ENCODE results near the gene FNDC5.

The FNDC5 gene

DNA sequence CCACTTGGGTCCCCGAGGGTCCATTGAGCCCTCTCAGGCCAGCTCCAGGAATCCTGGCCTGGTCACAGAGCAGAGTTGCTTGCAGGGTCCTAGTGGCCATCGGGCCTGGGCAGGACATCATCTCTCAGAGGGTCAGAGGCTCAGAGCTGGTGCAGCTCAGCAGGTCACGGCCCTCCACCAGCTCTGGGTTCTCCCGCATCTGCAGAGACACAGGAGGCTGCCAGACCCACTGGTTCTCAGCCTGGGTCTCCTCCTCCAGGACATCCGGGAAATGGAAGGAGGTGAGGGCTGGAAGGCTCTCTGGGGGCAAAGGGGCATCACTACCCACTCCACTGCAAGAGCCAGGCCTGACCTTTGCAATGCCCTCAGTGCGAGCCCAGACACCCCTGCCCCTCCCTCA lies 24.0 kb upstream of the FNDC5 start:
- no peaks in the 10 kb centered on the region for H3K4me1 ChIP-seq (ENCODE audit: control insufficient read depth, low read depth, low read length)
- no peak overlapping the region for H4K8ac ChIP-seq (ENCODE audit: low read depth, low read length)
- no CpG with 5 or more reads among the region's 6 CpGs for WGBS (ENCODE audit: extremely low coverage, insufficient coverage, low lambda C conversion rate)
- no peak overlapping the region for H3K4me3 ChIP-seq (ENCODE audit: low read length)
- no peak overlapping the region for H3K18ac ChIP-seq (ENCODE audit: low read length)
- no peak overlapping the region for H2BK120ac ChIP-seq (ENCODE audit: low read depth, low read length)
- no peak overlapping the region for H3K23ac ChIP-seq (ENCODE audit: low read length)
- H3K27ac ChIP-seq (ENCODE audit: low read depth, low read length): no peak overlapping the region
- no peak overlapping the region for H2BK15ac ChIP-seq (replicated peaks; ENCODE audit: low read depth)
- no peak overlapping the region for H4K5ac ChIP-seq (ENCODE audit: low read length)
- no peaks in the 10 kb centered on the region for H3K79me1 ChIP-seq (ENCODE audit: low read length)
- no peaks in the 10 kb centered on the region for H3K27me3 ChIP-seq (ENCODE audit: insufficient read depth, low read length, poor library complexity)
- no peak overlapping the region for H3K4me2 ChIP-seq (ENCODE audit: low read length)
- DNase-seq: no peak
- H2AK5ac ChIP-seq (ENCODE audit: low read length): no peak overlapping the region
- no peak overlapping the region for H3K9ac ChIP-seq (ENCODE audit: low read length)
- no peaks in the 10 kb centered on the region for H3K79me2 ChIP-seq (ENCODE audit: control insufficient read depth, insufficient read depth, low read length)
- no peak overlapping the region for H2BK5ac ChIP-seq (ENCODE audit: low read length)
- no peaks in the 10 kb centered on the region for H3K36me3 ChIP-seq (ENCODE audit: control insufficient read depth, insufficient read depth, low read length)
- no peak overlapping the region for H3K56ac ChIP-seq (ENCODE audit: low read length)
- H3K4ac ChIP-seq (ENCODE audit: low read depth, low read length): no peak overlapping the region

GRCh38 chr1:32894019-32894600 lies 23.4 kb upstream of the FNDC5 start:
- H3K36me3 ChIP-seq (ENCODE audit: control insufficient read depth, insufficient read depth, low read length): no peaks in the 10 kb centered on the region
- peak overlapping the region; percentile 80 for H3K56ac ChIP-seq (ENCODE audit: low read length)
- no peak for DNase-seq
- peak overlapping the region; percentile 50 for H3K4me2 ChIP-seq (ENCODE audit: low read length)
- no peak overlapping the region for H3K27ac ChIP-seq (ENCODE audit: low read depth, low read length)
- H2BK120ac ChIP-seq (ENCODE audit: low read depth, low read length): no peak overlapping the region
- no peaks in the 10 kb centered on the region for H3K79me1 ChIP-seq (ENCODE audit: low read length)
- WGBS (ENCODE audit: extremely low coverage, insufficient coverage, low lambda C conversion rate): no CpG with 5 or more reads among the region's 8 CpGs
- peak overlapping the region; percentile 18 for H3K18ac ChIP-seq (ENCODE audit: low read length)
- peak overlapping the region; percentile 59 for H3K9ac ChIP-seq (ENCODE audit: low read length)
- H3K4ac ChIP-seq (ENCODE audit: low read depth, low read length): no peak overlapping the region
- H3K4me1 ChIP-seq (ENCODE audit: control insufficient read depth, low read depth, low read length): no peaks in the 10 kb centered on the region
- H4K8ac ChIP-seq (ENCODE audit: low read depth, low read length): no peak overlapping the region
- H2AK5ac ChIP-seq (ENCODE audit: low read length): no peak overlapping the region
- no peak overlapping the region for H4K5ac ChIP-seq (ENCODE audit: low read length)
- H3K79me2 ChIP-seq (ENCODE audit: control insufficient read depth, insufficient read depth, low read length): no peaks in the 10 kb centered on the region
- H2BK15ac ChIP-seq (replicated peaks; ENCODE audit: low read depth): no peak overlapping the region
- H3K23ac ChIP-seq (ENCODE audit: low read length): no peak overlapping the region
- no peak overlapping the region for H2BK5ac ChIP-seq (ENCODE audit: low read length)
- H3K4me3 ChIP-seq (ENCODE audit: low read length): no peak overlapping the region
- no peaks in the 10 kb centered on the region for H3K27me3 ChIP-seq (ENCODE audit: insufficient read depth, low read length, poor library complexity)

DNA sequence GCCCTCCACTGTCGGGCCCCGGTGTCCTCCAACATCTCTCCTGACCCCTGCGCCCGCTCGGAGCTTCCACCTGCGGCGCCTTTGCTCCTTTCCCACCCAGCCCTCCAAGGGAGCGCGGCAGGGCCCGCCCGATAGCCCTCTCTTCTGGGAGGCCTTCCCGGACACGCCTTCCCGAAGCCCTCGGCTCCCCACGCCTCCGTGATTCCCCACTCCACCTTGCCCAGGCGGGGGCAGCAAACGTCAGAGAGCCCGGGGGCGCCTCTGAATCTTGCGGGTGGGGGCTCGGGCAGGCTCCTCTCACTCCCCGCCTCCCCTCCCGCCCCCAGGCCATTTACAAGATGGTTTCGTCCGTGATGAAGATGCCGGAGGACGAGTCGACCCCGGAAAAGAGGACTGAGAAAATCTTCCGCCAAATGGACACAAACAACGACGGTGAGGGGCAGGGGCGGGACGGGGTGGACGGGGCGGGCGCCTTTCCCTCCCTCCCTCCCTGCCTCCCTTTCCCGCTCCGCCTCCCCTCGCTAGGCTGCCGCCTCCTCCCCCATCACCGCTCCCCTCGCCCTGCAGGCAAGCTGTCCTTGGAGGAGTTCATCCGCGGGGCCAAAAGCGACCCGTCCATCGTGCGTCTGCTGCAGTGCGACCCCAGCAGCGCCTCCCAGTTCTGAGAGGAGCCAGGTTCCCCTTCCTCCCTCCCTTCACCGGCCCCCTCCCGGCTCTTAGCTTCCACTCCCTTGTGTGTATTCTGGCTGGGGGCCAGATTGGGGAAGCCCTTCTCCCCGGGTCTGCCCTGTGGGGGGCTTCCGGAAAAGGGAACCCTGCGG lies 22.7 kb upstream of the FNDC5 start:
- no CpG with 5 or more reads among the region's 58 CpGs for WGBS (ENCODE audit: extremely low coverage, insufficient coverage, low lambda C conversion rate)

DNA sequence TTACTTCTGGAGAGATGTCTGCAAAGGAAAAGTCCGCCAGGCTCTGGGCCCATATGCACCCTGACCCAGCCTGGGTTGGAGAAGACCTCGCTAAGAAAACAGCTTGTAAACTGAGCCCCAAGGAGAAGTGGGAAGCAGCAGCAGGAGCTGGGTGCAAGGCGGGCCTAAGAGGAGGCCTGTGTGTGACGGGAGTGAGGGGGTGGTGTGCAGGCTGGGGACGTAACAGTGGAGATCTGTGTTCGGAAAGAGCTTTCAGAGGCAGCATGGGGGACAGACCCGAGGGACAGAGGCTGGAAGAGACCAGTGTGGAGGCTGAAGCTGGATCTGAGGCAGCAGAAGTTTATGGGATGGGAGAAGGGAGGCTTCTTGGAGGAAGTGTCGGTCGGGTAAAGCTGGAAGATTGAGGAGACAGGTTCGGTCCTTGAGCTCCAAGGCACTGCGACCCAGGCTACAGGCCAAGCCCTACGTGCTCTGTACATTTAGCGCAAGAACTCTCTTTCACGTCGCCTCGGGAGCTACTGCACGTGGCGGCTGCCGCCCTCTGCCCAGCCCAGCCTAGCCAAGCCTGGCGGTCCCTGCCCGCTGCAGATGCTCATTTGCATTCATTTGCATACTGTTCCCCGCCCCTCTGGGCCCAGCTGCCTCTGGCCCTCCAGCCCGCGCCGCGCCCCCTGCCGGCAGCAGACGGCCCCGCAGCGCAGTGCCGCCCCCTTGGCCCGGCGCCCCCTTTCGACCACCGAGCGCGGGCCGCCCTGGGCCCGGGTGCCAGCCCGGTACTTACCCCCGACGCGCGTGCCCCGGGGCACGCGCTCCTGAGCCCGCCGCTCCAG lies 21.9 kb upstream of the FNDC5 start:
- Histone ChIP-seq H3K79me1 (ENCODE audit: low read length) (no peaks in the 10 kb centered on the region), H2BK120ac (ENCODE audit: low read depth, low read length) (no peak overlapping the region), H4K8ac (ENCODE audit: low read depth, low read length) (no peak overlapping the region), H2AK5ac (ENCODE audit: low read length) (no peak overlapping the region), H3K27ac (ENCODE audit: low read depth, low read length) (no peak overlapping the region), H3K56ac (ENCODE audit: low read length) (peak overlapping the region; percentile 80), H3K4me2 (ENCODE audit: low read length) (peak overlapping the region; percentile 57), H3K9ac (ENCODE audit: low read length) (peak overlapping the region; percentile 61), H2BK5ac (ENCODE audit: low read length) (no peak overlapping the region), H2BK15ac (replicated peaks; ENCODE audit: low read depth) (no peak overlapping the region), H3K18ac (ENCODE audit: low read length) (no peak overlapping the region), H3K27me3 (ENCODE audit: insufficient read depth, low read length, poor library complexity) (no peaks in the 10 kb centered on the region), H3K79me2 (ENCODE audit: control insufficient read depth, insufficient read depth, low read length) (no peaks in the 10 kb centered on the region), H3K4me1 (ENCODE audit: control insufficient read depth, low read depth, low read length) (no peaks in the 10 kb centered on the region), H3K4ac (ENCODE audit: low read depth, low read length) (no peak overlapping the region), H4K5ac (ENCODE audit: low read length) (no peak overlapping the region), H3K23ac (ENCODE audit: low read length) (no peak overlapping the region), H3K4me3 (ENCODE audit: low read length) (peak overlapping the region; percentile 40), H3K36me3 (ENCODE audit: control insufficient read depth, insufficient read depth, low read length) (no peaks in the 10 kb centered on the region)
- WGBS (ENCODE audit: extremely low coverage, insufficient coverage, low lambda C conversion rate): no CpG with 5 or more reads among the region's 49 CpGs
- peak; percentile 88 for DNase-seq

More for the DNA sequence above, 22.7 kb upstream of the FNDC5 start:
- Histone ChIP-seq H3K27ac (ENCODE audit: low read depth, low read length) (no peak overlapping the region), H2AK5ac (ENCODE audit: low read length) (no peak overlapping the region), H3K79me2 (ENCODE audit: control insufficient read depth, insufficient read depth, low read length) (no peaks in the 10 kb centered on the region), H3K23ac (ENCODE audit: low read length) (no peak overlapping the region), H3K56ac (ENCODE audit: low read length) (peak overlapping the region; percentile 80), H3K4ac (ENCODE audit: low read depth, low read length) (no peak overlapping the region), H3K79me1 (ENCODE audit: low read length) (no peaks in the 10 kb centered on the region), H3K4me2 (ENCODE audit: low read length) (peak overlapping the region; percentile 57), H3K4me1 (ENCODE audit: control insufficient read depth, low read depth, low read length) (no peaks in the 10 kb centered on the region), H3K27me3 (ENCODE audit: insufficient read depth, low read length, poor library complexity) (no peaks in the 10 kb centered on the region), H4K8ac (ENCODE audit: low read depth, low read length) (no peak overlapping the region), H3K9ac (ENCODE audit: low read length) (peak overlapping the region; percentile 61), H3K36me3 (ENCODE audit: control insufficient read depth, insufficient read depth, low read length) (no peaks in the 10 kb centered on the region), H2BK15ac (replicated peaks; ENCODE audit: low read depth) (no peak overlapping the region), H4K5ac (ENCODE audit: low read length) (no peak overlapping the region), H3K4me3 (ENCODE audit: low read length) (peak overlapping the region; percentile 40), H2BK5ac (ENCODE audit: low read length) (no peak overlapping the region), H2BK120ac (ENCODE audit: low read depth, low read length) (no peak overlapping the region), H3K18ac (ENCODE audit: low read length) (peak overlapping the region; percentile 18)
- peak; percentile 75 for DNase-seq

GRCh38 chr1:32891630-32892029 lies 20.9 kb upstream of the FNDC5 start:
- Histone ChIP-seq H4K8ac (ENCODE audit: low read depth, low read length) (no peak overlapping the region), H3K27ac (ENCODE audit: low read depth, low read length) (no peak overlapping the region), H3K27me3 (ENCODE audit: insufficient read depth, low read length, poor library complexity) (no peaks in the 10 kb centered on the region), H3K4me3 (ENCODE audit: low read length) (no peak overlapping the region), H2BK120ac (ENCODE audit: low read depth, low read length) (no peak overlapping the region), H3K79me1 (ENCODE audit: low read length) (no peaks in the 10 kb centered on the region), H3K9ac (ENCODE audit: low read length) (no peak overlapping the region), H4K5ac (ENCODE audit: low read length) (no peak overlapping the region), H3K4ac (ENCODE audit: low read depth, low read length) (no peak overlapping the region), H3K56ac (ENCODE audit: low read length) (no peak overlapping the region), H2AK5ac (ENCODE audit: low read length) (no peak overlapping the region), H3K4me2 (ENCODE audit: low read length) (no peak overlapping the region), H3K79me2 (ENCODE audit: control insufficient read depth, insufficient read depth, low read length) (no peaks in the 10 kb centered on the region), H3K4me1 (ENCODE audit: control insufficient read depth, low read depth, low read length) (no peaks in the 10 kb centered on the region), H2BK5ac (ENCODE audit: low read length) (no peak overlapping the region), H2BK15ac (replicated peaks; ENCODE audit: low read depth) (no peak overlapping the region), H3K18ac (ENCODE audit: low read length) (no peak overlapping the region), H3K36me3 (ENCODE audit: control insufficient read depth, insufficient read depth, low read length) (no peaks in the 10 kb centered on the region), H3K23ac (ENCODE audit: low read length) (no peak overlapping the region)
- WGBS (ENCODE audit: extremely low coverage, insufficient coverage, low lambda C conversion rate): no CpG with 5 or more reads among the region's 3 CpGs
- DNase-seq: no peak

Data from mesendoderm (in vitro differentiated cells).